A549 (cell line): Measurements from ENCODE around the gene SYNE2. TPM values are rescaled to one million over a fixed set of nuclear protein-coding genes. Genes with fewer than 3 reads are reported as not detected.

Experiments
- ATAC-seq, 2 experiments: fragments of 200-7000 bp in 1 of 2; fragments of >200 bp in 1 of 2; cut with Nextera tagmentation in 1 of 2; cut with Tn5 transposase in 1 of 2; 3 replicates each; pipeline versions ENCODE4 v1.8.0 to v1.9.1; 2018 to 2020; ENCODE audit warnings: mild to moderate bottlenecking in 1 of 2, moderate library complexity in 1 of 2
- CTCF ChIA-PET: fragments of 300-600 bp; sonication (Branson Sonifier 250); formaldehyde crosslinking; extraction: SDS; loops from one replicate; lab custom pipeline; 2021; ENCODE audit warnings: antibody characterized with exemption, inconsistent platforms; lab: Yijun Ruan, JAX
- POLR2A ChIA-PET: fragments of 350-600 bp; formaldehyde crosslinking; extraction: SDS; loops from one replicate; lab custom pipeline; 2021; ENCODE audit warnings: antibody characterized with exemption, inconsistent platforms; lab: Yijun Ruan, JAX
- DNase-seq, 2 experiments: peaks; one replicate each; pipeline versions ENCODE4 v3.0.0 to v3.0.0-alpha.2; 2011 to 2016; ENCODE audit warnings: low read depth in 1 of 2, low spot score in 1 of 2
- FAIRE-seq: peaks from 2 replicates; lab custom pipeline; 2011; peaks lifted over from hg19 to GRCh38; lab: Jason Lieb, UNC
- H3K27ac ChIP-seq, 2 experiments: fragments of >200 bp; sonication (Bioruptor Twin); formaldehyde crosslinking; 3 replicates each; pipeline ENCODE4 v1.5.1; 2016 to 2017
- H3K4me1 ChIP-seq: fragments of >200 bp; sonication (Bioruptor Twin); formaldehyde crosslinking; 3 replicates; pipeline ENCODE4 v1.6.1; 2016
- H3K4me2 ChIP-seq: fragments of >200 bp; sonication (Bioruptor Twin); formaldehyde crosslinking; 3 replicates; pipeline ENCODE4 v1.6.1; 2016
- H3K4me3 ChIP-seq: fragments of >200 bp; sonication (Bioruptor Twin); formaldehyde crosslinking; 3 replicates; pipeline ENCODE4 v1.5.1; 2016
- H3K9me3 ChIP-seq: fragments of >200 bp; sonication (Bioruptor Twin); formaldehyde crosslinking; 3 replicates; pipeline ENCODE4 v1.6.1; 2016
- ATOH8 ChIP-seq: fragments of 250-450 bp; sonication (Bioruptor Pico); IDR thresholded peaks from 2 replicates; pipeline ENCODE4 v1.5.0; 2020; ENCODE audit warnings: low read depth, mild to moderate bottlenecking, moderate library complexity
- BCL3 ChIP-seq: fragments of >200 bp; sonication (Bioruptor Twin); formaldehyde crosslinking; IDR thresholded peaks from 3 replicates; pipeline ENCODE4 v1.6.1; 2016
- BHLHE40 ChIP-seq: IDR thresholded peaks from 2 replicates; pipeline ENCODE4 v1.6.1; 2012; ENCODE audit warnings: low read depth, low read length, inconsistent platforms
- CBX2 ChIP-seq: fragments of 200-600 bp; sonication (generic); IDR thresholded peaks from 2 replicates; pipeline ENCODE4 v1.6.1; 2016; ENCODE audit warnings: low read depth, mild to moderate bottlenecking, borderline replicate concordance
- CBX8 ChIP-seq: fragments of 200-600 bp; sonication (generic); IDR thresholded peaks from 2 replicates; pipeline ENCODE4 v1.6.1; 2016
- CHD2 ChIP-seq: fragments of 150-350 bp; IDR thresholded peaks from 2 replicates; pipeline ENCODE4 v1.6.1; 2014; ENCODE audit warnings: low read length; ENCODE audit not compliant: partially characterized antibody
- CHD4 ChIP-seq: fragments of 200-600 bp; sonication (generic); IDR thresholded peaks from 2 replicates; pipeline ENCODE4 v1.6.1; 2016; ENCODE audit warnings: antibody characterized with exemption, mild to moderate bottlenecking, borderline replicate concordance
- CTCF ChIP-seq: fragments of >200 bp; sonication (Bioruptor Twin); formaldehyde crosslinking; IDR thresholded peaks from 3 replicates; pipeline ENCODE4 v1.5.1; 2016
- EHMT2 ChIP-seq: fragments of 200-600 bp; sonication (generic); IDR thresholded peaks from 2 replicates; pipeline ENCODE4 v1.6.1; 2016; ENCODE audit warnings: antibody characterized with exemption, low read depth, mild to moderate bottlenecking, moderate library complexity
- EP300 ChIP-seq, 2 experiments: fragments of >200 bp; sonication (Bioruptor Twin); formaldehyde crosslinking; IDR thresholded peaks; 2 replicates in 1 of 2; 3 replicates in 1 of 2; pipeline ENCODE4 v1.6.1; 2016 to 2017
- ESRRA ChIP-seq: fragments of 150-350 bp; IDR thresholded peaks from 2 replicates; pipeline ENCODE4 v1.6.1; 2014; ENCODE audit warnings: mild to moderate bottlenecking, low read length, borderline replicate concordance
- GATA3 ChIP-seq: IDR thresholded peaks from 2 replicates; pipeline ENCODE4 v1.6.1; 2012; ENCODE audit warnings: borderline replicate concordance
- HEYL ChIP-seq: fragments of 250-450 bp; sonication (Bioruptor Pico); IDR thresholded peaks from 2 replicates; pipeline ENCODE4 v1.8.0; 2021; ENCODE audit warnings: mild to moderate bottlenecking, moderate library complexity
- HMGXB4 ChIP-seq: fragments of 250-450 bp; sonication (Bioruptor Pico); IDR thresholded peaks from 2 replicates; pipeline ENCODE4 v1.5.0; 2021; ENCODE audit warnings: mild to moderate bottlenecking, moderate library complexity, borderline replicate concordance
- JUN ChIP-seq, 2 experiments: fragments of >200 bp; sonication (Bioruptor Twin); formaldehyde crosslinking; IDR thresholded peaks; 2 replicates in 1 of 2; 3 replicates in 1 of 2; pipeline ENCODE4 v1.6.1; 2016 to 2017
- KDM1A ChIP-seq: fragments of 200-600 bp; sonication (generic); IDR thresholded peaks from 2 replicates; pipeline ENCODE4 v1.6.1; 2016; ENCODE audit warnings: low read depth, mild to moderate bottlenecking
- MYC ChIP-seq: IDR thresholded peaks from 2 replicates; pipeline ENCODE4 v1.6.1; 2012; ENCODE audit warnings: mild to moderate bottlenecking, inconsistent platforms, low read length, improper control_type of control experiment, borderline replicate concordance
- PHF8 ChIP-seq: fragments of 200-600 bp; sonication (generic); IDR thresholded peaks from 2 replicates; pipeline ENCODE4 v1.6.1; 2016; ENCODE audit warnings: low read depth, mild to moderate bottlenecking, antibody characterized with exemption, moderate library complexity, borderline replicate concordance
- RAD21 ChIP-seq, 2 experiments: fragments of >200 bp in 1 of 2; sonication (Bioruptor Twin) in 1 of 2; formaldehyde crosslinking in 1 of 2; IDR thresholded peaks in 1 of 2; conservative IDR thresholded peaks in 1 of 2; 2 replicates in 1 of 2; 3 replicates in 1 of 2; pipeline ENCODE4 v1.6.1; 2012 to 2018; ENCODE audit warnings: inconsistent platforms in 1 of 2
- RCOR1 ChIP-seq: fragments of 150-350 bp; IDR thresholded peaks from 2 replicates; pipeline ENCODE4 v1.6.1; 2014; ENCODE audit warnings: antibody characterized with exemption, low read length, low read depth
- SMC3 ChIP-seq: fragments of >200 bp; sonication (Bioruptor Twin); formaldehyde crosslinking; IDR thresholded peaks from 3 replicates; pipeline ENCODE4 v1.6.1; 2018; ENCODE audit warnings: inconsistent platforms
- ZNF302 ChIP-seq: fragments of 250-450 bp; sonication (Bioruptor Pico); IDR thresholded peaks from 2 replicates; pipeline ENCODE4 v1.9.0; 2021; ENCODE audit warnings: inconsistent platforms, mild to moderate bottlenecking, moderate library complexity
- WGBS: methylation state at CpG from one replicate; pipeline ENCODE4 v1.1.6; 2017; ENCODE audit errors: missing lambda C conversion rate; 5-methylcytosine and 5-hydroxymethylcytosine counted together
- polyA plus RNA-seq, 4 experiments: library from polyadenylated mRNA; depleted of rRNA in 3 of 4; stranded (reverse); fragments of >200 nt; fragmentation: RNase III in 1 of 4; extraction: RNeasy Plus Mini Kit Qiagen cat#74134 plus additional on column Dnase treatment in 1 of 4; gene quantifications; 2 replicates in 3 of 4; 3 replicates in 1 of 4; pipeline ENCODE4 v1.2.3, GENCODE V29; 2011 to 2017
- TF ChIP-seq, protein P1 (sequence below): fragments of 200-600 bp; sonication (generic); IDR thresholded peaks from 2 replicates; pipeline ENCODE4 v1.6.1; 2016; ENCODE audit warnings: antibody characterized with exemption, mild to moderate bottlenecking, moderate library complexity
- TF ChIP-seq, protein P2 (sequence below): IDR thresholded peaks from 2 replicates; pipeline ENCODE4 v1.6.1; 2012
- TF ChIP-seq, protein P3 (sequence below): fragments of 450-650 bp; IDR thresholded peaks from 2 replicates; pipeline ENCODE4 v1.6.1; 2014; ENCODE audit warnings: antibody characterized with exemption
- TF ChIP-seq, protein P4 (sequence below): fragments of 150-350 bp; IDR thresholded peaks from 2 replicates; pipeline ENCODE4 v1.6.1; 2014; ENCODE audit warnings: low read depth, mild to moderate bottlenecking, low read length

The SYNE2 gene
- polyA plus RNA-seq, 2 of the 4 experiments (the other 2 are of a cell fraction), result 3.4 to 11.3 TPM

GRCh38 chr14:63992858-63993257 is 140.1 kb downstream of the SYNE2 start (continued):
- TF ChIP-seq, protein P1, sequence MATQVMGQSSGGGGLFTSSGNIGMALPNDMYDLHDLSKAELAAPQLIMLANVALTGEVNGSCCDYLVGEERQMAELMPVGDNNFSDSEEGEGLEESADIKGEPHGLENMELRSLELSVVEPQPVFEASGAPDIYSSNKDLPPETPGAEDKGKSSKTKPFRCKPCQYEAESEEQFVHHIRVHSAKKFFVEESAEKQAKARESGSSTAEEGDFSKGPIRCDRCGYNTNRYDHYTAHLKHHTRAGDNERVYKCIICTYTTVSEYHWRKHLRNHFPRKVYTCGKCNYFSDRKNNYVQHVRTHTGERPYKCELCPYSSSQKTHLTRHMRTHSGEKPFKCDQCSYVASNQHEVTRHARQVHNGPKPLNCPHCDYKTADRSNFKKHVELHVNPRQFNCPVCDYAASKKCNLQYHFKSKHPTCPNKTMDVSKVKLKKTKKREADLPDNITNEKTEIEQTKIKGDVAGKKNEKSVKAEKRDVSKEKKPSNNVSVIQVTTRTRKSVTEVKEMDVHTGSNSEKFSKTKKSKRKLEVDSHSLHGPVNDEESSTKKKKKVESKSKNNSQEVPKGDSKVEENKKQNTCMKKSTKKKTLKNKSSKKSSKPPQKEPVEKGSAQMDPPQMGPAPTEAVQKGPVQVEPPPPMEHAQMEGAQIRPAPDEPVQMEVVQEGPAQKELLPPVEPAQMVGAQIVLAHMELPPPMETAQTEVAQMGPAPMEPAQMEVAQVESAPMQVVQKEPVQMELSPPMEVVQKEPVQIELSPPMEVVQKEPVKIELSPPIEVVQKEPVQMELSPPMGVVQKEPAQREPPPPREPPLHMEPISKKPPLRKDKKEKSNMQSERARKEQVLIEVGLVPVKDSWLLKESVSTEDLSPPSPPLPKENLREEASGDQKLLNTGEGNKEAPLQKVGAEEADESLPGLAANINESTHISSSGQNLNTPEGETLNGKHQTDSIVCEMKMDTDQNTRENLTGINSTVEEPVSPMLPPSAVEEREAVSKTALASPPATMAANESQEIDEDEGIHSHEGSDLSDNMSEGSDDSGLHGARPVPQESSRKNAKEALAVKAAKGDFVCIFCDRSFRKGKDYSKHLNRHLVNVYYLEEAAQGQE, result no peak
- TF ChIP-seq GATA3 (no peak), HEYL (CRISPR knock-in tag) (no peak), KDM1A (no peak)

DNA sequence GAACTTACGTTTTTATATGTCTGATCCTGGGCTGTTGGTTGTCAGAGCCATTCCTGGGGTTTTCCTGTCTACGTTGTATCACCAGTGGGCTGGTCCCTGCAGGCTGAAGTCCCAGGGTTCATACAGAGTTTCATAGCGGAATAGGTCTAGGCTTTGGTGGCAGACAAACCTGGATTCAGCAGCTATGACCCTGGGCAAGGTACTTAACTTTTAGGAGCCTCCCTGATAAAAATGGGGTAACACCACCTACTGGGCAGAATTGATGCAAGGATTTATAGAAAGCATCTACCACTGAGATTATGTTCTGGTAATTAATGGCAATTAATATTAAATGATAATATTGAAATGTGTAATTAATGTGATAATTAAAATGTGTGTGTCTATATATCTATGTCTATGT is 141.2 kb downstream of the SYNE2 start:
- CTCF ChIA-PET, result interaction anchor here (1.0 to 1.9 kb wide), 3 partner anchors 192 to 309 kb away, joined by 4 to 6 read pairs (median 5); no protein-coding TSS in a partner anchor
- FAIRE-seq (no peak), ATAC-seq (no peak; a peak in 1 of 6 replicates), DNase-seq (peak in 1 of 2 experiments; percentile 13)
- POLR2A ChIA-PET, result no interaction called here
- no peak overlapping the region for H3K4me3 ChIP-seq
- H3K4me2 ChIP-seq, result no peak overlapping the region
- no peak overlapping the region for H3K27ac ChIP-seq
- H3K4me1 ChIP-seq, result no peaks in the 10 kb centered on the region
- H3K9me3 ChIP-seq, result no peaks in the 10 kb centered on the region
- WGBS, result 83% methylated on average over 3 of the region's 3 CpGs
- peak; percentile 32 to 41; a peak in 2 of 5 replicates for TF ChIP-seq RAD21 (conservative IDR thresholded peaks at IDR 0.05 in 1 of 2, IDR thresholded peaks at IDR 0.05 in 1 of 2)
- no peak for TF ChIP-seq BHLHE40
- TF ChIP-seq ZNF302 (CRISPR knock-in tag), result no peak
- TF ChIP-seq HMGXB4 (CRISPR knock-in tag), result no peak
- no peak for TF ChIP-seq ESRRA
- no peak for TF ChIP-seq CBX8
- TF ChIP-seq, protein P2, sequence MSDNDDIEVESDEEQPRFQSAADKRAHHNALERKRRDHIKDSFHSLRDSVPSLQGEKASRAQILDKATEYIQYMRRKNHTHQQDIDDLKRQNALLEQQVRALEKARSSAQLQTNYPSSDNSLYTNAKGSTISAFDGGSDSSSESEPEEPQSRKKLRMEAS, result no peak
- TF ChIP-seq EP300 (IDR thresholded peaks at IDR 0.05), result no peak
- TF ChIP-seq EHMT2, result no peak
- TF ChIP-seq, protein P3, sequence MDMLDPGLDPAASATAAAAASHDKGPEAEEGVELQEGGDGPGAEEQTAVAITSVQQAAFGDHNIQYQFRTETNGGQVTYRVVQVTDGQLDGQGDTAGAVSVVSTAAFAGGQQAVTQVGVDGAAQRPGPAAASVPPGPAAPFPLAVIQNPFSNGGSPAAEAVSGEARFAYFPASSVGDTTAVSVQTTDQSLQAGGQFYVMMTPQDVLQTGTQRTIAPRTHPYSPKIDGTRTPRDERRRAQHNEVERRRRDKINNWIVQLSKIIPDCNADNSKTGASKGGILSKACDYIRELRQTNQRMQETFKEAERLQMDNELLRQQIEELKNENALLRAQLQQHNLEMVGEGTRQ, result no peak
- no peak for TF ChIP-seq JUN (IDR thresholded peaks at IDR 0.05)
- TF ChIP-seq, protein P4, sequence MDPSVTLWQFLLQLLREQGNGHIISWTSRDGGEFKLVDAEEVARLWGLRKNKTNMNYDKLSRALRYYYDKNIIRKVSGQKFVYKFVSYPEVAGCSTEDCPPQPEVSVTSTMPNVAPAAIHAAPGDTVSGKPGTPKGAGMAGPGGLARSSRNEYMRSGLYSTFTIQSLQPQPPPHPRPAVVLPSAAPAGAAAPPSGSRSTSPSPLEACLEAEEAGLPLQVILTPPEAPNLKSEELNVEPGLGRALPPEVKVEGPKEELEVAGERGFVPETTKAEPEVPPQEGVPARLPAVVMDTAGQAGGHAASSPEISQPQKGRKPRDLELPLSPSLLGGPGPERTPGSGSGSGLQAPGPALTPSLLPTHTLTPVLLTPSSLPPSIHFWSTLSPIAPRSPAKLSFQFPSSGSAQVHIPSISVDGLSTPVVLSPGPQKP, result no peak
- TF ChIP-seq SMC3, result peak; percentile 38; the same call in 2 of the 3 replicates
- no peak for TF ChIP-seq CHD2
- TF ChIP-seq BCL3, result no peak
- no peak for TF ChIP-seq GATA3
- TF ChIP-seq RCOR1, result no peak
- no peak for TF ChIP-seq MYC
- TF ChIP-seq CHD4, result no peak
- TF ChIP-seq HEYL (CRISPR knock-in tag), result no peak
- no peak for TF ChIP-seq CBX2
- peak; percentile 35; the same call in 2 of the 3 replicates for TF ChIP-seq CTCF
- TF ChIP-seq PHF8, result no peak
- no peak for TF ChIP-seq ATOH8 (CRISPR knock-in tag)
